T1000 (cell line): ENCODE data around the gene LRTM2.

Source experiments
- DNase-seq: peaks from one replicate; lab custom pipeline; 2025; ENCODE audit warnings: mixed read lengths; lab: John Stamatoyannopoulos, UW

The LRTM2 gene

DNA sequence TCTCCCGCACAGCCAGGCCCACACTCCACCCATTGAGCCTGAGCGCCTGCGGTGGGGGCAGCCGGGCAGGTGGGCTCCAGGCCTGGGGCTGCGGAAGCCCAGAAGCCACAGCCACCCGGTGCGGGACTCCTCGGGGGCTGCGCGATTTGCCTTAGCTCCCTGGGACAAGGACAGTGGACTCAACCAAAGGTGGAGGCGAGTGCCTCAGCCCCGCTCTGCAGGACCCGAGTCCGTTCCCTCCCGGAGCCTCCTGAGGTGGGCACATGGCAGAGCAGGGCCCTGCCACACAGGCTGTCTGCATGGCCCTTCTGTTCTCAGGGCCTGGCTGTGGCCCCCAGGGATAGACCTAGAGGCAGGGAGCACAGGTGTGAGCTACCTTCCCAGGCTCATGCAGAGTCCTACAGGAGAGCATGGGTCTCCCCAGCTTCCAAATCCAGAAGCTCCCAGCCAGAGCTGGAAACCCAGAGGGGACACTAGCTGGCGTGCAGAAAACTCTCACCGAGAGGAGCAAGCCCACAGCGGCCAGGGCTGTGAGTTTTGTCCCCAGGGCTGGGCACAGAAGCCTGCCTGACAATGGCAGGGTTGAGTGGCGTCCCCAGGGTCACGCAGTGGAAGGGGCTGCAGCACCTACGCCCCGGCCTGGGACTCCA lies 22.2 kb upstream of the LRTM2 start:
- no peak for DNase-seq

DNA sequence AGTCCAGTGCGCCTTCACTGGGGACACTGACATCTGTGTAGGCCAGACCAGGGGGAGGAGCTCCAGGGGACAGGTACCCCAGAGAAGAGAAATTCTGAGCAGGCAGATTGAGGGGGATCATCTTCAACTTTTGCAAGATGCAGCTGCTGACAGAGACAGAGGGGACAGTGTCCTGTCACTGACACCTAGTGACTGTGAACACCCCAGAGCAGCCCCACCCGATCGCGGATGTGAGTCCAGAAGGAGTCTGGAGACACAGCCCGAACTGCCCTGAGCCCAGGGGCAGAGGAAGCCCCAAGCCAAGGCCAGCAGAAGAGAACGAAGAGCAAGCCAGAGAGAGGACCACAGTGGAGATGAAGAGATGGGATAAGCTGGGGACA lies 21.7 kb upstream of the LRTM2 start:
- DNase-seq: no peak

DNA sequence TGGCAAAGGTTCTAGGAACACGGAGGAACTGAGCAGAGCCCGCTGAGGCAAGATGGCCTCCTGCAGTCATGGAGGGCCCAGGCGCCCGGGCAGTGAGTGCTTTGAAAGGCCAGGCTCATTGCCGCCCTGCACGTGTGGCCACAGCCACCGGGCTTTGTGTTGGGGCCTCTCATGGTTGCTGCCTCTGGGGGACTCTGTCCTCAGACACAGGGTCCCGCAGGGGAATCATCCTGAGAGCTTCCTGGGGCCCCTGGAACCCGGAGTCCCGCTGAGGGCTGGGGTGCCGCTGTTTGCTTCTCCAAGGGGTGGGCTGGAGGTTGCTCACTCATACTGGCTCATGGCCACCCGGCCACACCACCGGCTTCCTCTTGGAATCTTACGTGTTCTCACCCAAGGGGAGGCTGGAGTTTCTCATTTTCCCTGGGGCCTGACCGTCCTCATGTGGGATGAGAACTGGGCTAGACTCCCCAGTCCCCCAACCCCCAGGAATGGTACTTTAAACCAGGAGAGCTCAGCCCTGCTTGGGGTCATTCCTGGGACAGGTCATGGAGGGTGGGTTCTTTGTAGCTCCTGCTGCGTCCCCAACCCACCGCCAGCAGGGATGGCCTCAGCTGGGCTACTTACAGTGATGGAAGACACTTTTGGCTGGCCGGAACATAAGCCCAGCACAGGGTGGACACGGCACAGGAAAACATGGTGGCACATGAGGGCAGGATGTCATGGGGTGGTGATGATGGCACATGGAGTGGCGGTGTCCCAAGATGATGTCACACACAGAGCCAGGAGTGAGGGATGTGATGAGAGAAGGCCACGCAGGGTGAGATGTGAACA lies 21.1 kb upstream of the LRTM2 start:
- DNase-seq: no peak

DNA sequence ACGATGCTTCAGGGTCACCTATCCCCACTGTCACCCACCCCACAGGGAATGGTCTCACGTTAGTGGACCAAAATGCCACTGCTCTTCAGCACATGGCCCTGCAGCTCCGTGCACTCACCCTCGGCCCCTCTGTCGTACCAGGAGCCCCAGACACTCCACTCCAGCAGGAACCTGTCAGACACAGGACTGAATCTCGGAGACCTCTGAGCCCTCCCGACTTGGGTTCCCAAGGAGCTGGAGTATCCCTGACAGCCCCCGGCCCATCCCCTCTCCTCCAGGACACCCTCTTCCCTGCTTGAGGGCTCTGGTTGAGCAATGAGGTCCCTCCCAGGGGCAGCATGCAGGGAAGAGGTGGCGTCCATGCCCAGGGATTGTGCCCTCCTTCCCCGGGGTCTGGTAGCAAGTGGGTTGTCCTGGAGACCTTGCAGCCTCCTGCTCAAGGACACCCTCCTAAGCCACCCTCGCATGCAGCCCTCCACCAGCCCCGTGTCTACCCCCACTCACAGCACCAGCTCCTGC lies 20.4 kb upstream of the LRTM2 start:
- no peak for DNase-seq

DNA sequence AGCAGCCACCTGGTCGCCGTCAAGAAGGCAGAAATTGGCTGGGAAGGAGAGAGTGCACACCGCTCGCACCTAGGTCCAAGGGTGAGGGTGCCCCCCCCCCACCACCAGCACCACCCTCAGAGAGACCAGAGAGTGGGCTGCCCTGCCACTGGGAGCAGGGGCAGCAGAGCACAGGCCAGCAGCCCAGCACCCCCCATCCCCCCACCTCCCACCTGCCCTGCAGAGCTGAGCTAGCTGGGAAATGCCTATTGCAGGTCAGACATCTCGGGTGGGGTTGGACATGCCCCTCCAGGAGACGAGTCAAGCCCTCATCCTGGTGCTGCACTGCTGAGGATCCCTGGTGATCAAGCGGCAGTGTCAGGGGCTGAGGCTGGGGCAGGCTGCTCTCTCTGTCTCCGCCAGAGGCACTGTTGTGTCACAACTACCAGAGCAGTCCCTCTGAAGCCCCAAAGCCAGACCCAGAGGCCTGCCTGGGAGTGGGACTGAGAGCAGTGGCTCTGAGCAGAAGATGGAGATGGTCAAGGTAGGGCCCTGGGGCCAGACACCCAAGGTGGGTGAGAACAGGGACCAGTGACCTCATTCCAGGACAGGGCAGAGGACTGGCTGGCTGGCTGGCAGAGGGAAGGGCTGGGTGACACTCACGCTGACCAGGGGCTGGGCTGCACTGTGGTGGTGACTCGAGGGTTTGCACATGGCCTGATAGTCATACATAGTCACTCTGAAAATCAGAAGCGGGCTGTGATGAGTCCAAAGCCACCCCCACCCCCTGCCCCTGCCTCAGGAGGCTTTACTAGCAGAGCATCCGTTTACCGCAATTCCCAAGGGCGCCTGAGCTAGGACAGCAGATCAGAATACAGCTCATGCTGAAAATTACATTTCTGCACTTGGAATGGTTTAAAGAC lies 19.7 kb upstream of the LRTM2 start:
- DNase-seq: peak; percentile 84

DNA sequence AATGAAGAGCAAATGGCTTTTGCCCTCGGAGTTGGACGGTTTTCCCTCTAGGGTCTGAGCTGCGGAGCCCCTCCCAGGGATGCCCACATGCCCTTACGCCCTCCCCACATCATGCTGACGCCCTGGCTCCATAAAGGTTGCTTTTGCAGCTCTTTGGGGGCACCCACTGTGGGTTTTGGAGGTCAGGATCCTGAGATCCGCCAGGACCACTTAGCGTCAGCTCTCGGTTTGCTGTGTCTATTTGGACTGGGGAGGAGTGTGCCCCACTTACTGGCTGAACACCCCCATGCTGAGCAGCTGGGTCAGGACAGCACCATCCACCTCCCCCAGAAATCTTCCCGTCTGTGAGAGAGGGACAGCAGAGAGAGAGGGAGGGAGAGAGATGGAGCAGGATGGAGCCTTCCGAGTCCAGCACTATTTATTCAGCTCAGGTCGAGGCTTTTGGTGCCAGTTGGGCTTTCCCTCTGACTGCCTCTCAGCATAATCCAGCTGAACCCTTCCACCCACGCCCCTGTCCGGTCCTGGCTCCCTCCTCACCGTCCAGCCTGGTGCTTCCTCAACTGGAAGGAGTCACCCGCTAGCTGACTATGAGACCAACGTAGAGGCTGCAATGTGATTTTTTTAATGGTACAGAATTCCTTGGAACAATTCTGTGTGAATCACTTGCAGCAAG lies 18.9 kb upstream of the LRTM2 start:
- DNase-seq: no peak

DNA sequence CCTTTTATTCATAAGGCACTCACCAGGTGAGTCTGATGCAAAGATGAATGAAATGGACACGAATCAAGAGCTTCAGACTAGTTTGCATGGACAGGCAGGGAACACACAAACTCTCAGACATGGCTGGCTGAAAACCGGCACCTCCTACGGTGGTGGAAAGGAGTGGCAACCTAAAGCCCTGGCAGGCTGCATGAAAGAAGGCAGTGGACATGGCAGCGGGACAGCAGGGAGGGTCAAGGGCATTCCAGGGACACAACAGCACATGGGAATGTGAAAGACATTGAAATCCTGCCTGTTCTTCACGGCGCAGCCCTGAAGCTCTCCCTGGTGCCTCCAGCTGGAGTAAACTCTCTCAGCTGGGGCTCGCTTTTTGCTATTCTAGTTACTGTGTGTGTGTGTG lies 16.6 kb upstream of the LRTM2 start:
- DNase-seq: no peak

DNA sequence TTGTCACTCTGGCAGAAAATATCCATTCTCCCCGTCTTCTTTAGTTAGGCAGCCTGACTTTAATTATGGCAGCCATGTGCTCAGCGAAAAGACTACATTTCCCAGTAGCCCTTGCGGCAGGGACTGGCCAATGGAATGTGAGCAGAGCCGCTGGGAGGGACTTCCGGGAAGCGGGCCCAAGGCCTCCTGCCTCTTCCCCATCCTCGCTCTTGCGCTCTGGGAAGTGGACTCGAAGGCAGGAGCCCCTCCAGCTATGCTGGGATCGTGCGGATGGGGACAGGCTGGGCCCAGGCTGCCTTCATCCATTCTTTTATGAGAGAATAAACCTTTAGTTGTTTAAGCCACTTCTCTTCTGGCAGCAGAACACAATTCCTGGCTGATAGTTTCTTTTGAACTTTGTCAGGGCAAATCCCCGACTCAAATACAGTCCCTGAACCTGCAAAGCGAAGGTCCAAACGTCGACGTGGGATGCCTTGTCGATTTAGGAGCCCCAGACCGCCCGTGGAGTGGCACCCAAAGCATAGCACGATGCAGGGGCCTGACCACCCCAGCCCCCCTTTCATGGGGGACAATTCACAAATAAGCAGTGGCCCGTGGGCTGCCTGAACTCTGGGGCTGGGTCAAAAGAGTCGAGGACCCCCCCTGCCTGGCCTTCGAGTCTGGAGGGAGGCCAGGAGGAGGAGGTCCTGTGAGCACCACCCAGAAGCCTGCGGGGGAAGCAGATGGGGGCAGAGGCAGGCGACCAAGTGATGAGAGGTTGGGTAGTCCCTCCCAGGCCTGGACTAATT lies 15.6 kb upstream of the LRTM2 start:
- peak; percentile 79 for DNase-seq

DNA sequence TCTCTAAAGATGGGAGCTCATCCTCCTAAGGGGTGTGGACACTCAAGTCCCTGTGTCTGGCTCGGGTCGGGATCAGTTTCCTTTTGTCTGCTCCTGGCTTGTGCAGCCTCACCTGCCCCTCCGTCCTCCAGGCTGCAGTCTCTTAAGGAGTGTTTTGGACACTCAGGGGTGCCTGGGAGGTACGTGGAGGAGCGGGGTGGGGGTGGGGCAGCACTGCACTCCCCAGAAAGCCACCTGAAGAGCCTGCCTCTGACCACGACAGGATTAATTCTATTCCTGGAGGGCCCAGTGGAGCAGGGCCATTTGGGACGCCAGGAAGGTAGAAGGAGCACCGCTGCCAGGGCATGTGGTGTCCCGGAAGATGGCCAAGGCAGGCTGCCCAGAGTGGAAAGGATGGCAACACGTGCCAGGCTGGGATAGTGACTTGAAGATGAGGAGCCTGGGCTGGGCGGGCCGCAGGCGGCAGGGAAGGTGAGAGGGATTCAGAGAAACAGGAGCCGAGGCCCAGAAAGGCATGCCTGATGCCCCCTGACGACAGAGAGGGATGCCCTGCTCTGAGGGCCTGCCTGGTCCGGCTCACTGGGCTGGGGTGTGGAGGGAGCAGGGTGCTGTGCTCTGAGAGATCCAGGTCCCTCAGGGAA lies 14.8 kb upstream of the LRTM2 start:
- no peak for DNase-seq

DNA sequence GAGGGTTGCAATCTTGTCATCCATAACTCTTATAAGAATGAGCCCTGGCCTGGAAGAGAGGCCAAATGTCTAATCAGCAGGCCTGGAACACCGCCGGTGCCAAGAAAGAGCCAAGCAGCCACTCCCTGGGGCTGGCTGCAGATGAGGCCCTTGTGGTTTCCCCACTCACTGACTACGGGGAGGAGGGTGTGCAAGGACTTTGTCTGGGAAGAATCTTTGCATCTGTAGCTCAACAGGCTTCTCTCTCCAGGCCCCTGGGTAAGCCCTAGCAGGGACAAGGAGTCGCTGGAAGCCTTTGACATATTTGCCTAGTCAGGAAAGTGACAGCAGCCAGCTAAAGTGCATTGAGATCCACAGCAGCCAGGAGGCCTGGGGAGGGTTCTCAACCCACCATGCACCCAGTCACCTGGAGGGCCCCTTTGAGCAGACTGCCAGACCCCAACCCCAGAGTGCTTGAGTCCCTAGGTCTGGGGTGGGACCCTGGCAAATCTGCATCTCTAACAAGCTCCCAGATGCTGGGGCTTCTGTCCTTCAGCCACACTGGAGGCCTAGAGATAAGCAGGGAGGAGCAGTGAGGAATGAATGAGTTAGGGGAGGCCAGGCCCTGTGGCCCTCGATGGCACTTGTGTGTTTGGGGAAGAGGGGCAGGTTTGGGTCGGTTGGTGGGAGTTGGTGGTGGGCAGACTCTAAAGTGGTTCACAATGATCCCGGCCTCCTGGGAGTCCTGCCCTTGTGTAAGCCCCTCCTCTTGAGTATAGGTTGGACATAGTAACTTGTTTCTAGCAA lies 13.9 kb upstream of the LRTM2 start:
- DNase-seq: no peak

DNA sequence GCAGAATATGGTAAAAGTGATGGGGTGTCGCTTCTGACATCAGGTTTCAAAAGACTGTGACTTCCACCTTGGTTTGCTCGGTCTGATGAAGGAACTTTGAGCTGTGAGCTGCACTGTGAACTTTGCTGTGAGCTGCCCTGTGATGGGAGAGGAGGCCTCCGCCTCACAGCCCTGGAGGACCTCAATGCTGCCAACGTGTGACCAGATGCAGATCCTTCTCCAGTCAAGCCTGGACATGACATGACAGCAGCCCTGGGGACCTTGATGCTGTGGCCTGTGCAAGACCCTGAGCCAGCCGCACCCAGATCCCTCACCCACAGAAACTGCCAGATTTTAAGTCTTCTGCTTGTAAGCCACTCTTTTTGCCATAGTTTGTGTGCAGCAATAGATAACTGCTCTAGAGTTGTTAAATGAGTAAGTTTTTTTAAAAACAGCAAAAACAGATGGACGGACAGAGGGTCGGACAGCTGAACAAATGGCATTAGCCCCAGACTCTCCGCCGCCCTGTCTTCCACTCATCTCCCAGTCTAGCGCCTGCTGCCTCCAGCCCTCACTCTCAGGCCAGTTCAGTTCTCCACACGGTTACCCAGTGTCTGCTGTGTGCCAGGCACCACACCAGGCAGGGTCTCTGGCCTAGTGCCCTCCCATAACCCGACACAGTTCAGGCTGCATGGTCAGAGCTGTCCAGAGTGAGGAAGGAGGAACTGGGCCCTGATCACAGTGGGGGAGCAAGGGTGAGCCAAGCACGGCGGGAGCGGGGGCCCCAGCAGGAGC lies 13.1 kb upstream of the LRTM2 start:
- no peak for DNase-seq

DNA sequence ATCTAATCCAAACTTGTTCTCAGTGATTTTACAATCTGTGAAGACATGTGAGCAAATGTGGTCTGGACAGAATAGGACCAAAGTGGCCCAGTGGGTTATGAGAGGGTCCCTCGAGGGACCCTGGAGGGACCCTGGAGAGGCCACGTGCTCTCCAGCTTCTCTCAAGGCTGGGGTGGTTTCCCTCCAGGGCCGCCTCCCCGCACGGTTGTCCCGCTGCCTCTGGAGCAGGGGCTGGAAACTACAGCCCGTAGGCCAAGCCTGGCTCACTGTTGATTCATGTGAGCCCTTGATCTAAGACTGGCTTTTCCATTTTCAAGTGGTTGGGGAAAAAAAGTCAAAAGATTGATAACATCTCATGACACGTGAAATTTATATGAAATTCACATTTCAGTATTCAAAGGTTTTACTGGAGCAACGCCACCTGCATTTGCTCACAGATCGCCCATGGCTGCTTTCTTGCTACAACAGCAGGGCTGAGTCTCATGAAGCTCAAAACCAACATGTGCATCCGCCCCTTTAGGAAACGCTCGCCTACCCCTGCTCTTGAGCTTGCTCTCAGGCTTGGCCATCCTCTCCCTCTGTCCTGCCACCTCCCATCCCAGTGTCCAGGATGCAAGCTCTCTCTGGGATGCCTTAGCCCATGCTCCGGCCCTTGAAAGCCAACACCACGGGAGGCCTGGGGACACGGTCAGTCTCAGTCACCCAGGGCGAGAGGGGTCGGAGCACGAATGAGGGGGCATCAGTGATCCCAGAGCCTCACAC lies 12.1 kb upstream of the LRTM2 start:
- no peak for DNase-seq

DNA sequence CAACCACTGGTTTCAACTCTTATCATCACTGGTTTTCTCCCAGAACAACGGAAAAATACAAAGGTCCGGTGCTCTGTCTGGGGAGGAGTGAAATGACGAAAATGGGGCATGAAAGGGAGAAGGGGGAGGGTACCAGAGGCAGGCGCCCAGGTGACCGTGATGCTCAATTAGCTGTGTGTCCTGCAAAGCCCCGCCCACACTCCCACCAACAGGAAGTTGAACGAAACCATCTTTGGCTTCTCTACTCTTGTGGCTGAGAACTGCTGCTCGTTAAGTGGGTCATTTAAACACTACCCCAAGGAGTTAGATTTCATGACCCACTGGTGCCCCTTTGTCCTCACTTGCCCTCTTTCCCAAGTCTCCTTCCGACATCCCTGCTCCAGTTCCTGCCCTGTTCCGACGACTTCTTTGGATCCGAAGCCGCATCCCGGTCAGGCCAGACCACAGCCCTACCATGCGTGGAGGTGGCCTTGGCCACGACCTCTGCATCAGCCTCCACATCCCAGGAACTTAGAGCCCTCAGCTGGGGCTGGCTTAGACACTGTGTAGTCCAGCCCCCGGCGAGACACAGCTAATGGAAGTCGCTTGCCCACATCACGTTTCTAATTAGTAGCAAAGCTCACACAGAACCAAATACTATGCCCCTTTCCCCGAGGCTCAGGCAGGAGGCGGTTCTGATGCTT lies 11.4 kb upstream of the LRTM2 start:
- no peak for DNase-seq

DNA sequence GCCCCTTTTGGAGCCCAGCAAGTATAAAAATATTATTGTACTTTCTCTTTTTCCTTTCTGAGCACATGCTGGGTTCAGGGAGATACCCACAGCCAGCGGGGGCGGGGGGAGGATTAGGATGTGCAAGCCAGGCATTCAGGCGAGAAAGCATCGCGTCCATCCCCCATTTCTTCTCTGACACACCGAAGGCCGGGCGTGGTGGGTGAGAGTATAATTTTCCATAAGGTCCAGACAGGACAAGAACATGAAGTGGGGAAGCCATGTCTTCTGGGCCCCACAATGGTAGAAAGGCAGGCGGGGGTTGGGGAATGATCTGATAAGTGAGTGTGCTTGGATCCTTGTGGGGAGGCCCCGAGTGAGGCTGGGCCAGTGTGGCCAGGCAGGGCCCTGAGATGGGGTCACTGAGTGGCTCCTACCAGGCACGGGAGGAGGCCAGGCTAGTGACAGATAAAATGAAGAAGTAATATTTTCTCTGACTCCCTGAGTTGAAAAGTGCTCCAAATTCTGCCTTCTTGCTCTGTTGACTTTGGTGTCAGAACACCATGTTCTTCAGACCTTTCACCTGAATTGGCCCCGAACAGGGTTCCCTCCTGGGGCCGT lies 10.7 kb upstream of the LRTM2 start:
- no peak for DNase-seq

DNA sequence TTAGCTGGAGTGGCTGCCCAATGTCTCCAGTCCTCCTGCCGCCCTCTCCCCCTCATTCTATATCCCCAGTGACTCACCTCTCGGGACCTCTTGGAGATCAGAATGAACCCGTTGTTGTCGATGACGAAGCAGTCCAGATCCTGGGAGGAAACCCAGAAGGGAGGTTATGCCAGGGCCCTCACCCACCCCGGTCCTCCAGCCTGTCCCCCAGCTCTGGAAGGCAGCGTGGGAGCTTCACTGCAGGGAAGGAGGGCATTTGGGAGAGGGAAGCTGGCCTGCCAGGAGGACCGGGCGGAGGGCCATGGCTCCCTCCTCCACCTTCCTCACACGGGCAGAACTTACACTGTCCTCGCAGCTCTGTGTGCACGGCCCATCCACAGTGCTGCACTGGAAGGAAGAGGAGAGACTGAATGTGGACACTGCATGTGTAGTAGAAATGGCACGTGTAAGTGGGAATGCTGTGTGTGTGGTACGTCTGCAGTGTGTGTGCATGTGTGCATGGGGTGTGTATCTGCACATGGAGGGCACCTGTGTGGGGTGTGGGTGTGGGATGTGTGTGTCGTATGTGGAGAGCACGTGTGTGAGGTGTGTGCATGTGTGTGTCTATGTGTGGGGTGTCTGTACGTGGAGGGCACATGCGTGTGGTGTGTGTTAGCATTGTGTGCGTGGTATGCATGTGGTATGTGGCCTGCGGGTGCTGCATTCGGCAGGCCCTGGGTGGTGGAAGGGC lies 10.0 kb upstream of the LRTM2 start:
- DNase-seq: peak; percentile 63

DNA sequence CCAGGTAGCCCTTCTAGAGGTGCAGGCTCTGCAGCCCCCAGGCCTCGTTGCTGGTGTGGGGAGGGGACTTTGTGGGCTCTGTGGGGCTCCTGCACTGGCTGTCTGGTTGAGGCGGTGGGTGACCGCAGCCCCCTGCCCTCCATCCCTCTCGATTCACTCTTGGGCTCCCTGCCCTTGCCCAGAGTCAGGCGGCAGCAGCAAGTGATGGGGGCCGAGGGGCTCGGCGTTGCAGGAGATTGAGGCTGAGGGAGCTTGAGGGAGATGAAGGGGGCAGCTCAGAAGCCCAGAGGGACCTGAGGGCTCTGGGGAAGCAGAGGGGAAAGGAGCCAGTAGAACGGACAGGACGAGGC lies 9.5 kb upstream of the LRTM2 start:
- no peak for DNase-seq
